GM18517 (cell line): ENCODE measurements around the gene ZNF44.
"Not testable (repeated sequence)": the region's sequence is repeated elsewhere in the genome, so short reads cannot be mapped to it uniquely, and the experiment has no call there.

ENCODE experiments used
- ATAC-seq: cut with Tn5 transposase; IDR thresholded peaks from one replicate; pipeline ENCODE4 v1.9.1; 2021; ENCODE audit warnings: mild to moderate bottlenecking, moderate library complexity; ENCODE audit not compliant: unreplicated experiment

ZNF44 gene

DNA sequence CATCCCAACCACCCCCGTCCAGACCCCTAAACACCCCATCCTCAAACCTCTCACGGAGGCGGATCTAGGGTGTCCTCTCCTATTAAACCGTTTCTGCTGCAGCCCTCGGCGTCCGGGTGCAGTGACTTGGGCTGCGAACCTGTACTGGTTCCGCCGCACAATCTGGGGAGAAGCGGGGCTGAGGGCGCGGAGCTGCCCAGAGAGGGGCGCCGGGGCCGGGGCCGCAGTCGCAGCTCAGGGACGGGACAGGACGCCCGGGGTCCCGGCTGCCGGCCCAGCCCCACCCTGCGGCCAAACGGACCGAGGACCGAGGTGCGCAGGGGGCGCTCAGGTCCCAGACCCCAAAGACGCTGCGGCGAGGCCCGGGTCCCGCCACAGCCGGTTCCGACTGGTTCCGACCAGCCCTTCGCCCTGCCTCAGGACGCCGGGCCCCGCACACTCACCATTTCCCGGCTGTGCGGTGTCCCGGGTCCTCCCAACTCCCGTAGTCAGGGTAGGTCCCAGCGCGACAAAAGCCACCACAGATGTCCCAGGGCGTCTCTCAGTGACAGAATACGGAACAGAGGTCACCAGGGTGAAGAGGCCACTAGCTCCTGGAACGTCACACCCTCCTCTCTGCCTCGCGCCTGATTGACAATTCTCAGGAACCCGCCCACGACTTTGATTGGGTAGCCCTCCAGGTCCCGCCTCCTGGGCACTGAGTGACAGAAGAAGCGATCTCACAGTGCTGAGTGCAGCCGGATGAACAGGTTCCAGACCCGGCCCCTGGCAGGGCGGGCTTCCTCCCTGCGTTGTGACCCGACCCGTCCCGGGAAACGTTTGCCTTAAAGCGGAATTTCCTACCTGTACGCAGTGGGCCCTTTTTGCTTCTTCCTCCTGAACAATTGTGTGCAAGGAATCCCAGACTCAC is at the start of gene ZNF44:
Gene ZNF44 (minus strand): TSS at position 635 of the 910 bp plus-strand sequence. CDS start 189 bp downstream, at position 446.
- ATAC-seq, result peak; percentile 89

DNA sequence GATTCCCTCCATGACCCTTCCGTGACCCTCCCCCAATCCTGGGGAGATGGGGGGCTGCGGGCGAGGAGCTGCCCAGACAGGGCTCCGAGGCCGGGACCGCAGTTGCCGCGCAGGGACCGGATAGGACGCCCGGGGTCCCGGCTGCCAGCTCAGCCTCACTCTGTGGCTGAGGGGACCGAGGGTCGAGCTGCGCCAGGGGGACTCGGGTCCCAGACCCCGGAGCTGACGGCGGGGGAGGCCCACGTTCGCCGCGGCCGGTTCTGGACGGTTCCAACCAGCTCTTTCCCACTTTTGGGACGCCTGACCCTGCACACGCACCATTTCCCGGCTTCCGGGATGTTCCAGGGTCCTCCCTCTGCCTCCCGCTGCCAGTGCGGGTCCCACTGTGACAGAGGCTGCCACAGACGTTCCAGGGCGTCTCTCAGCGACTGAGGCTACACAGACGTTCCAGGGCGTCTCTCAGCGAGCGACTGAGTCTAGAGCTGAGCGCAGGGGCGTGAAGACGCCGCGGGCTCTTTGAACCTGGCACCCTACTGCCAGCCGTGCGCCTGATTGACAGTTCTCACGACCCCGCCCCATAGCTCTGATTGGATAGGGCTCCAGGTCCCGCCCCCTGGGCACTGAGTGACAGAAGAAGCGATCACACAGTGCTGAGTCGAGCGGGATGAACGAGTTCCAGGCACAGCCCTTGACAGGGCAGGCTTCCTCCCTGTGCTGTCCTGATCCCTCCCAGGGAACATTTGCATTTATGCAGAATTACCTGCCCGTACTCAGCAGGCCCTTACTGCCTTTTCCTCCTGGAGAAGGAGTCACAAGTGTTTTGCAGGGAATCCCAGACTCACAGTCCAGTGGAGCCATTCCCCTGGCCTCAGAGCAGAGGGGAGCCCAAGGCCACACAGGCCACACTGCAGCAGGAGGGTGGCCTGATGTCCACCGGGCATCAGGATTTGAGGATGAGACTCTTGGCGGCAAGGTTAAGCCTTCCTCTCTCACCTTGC is 38.8 kb upstream of the ZNF44 start, which contains the start of gene ZNF563:
Gene ZNF563 (minus strand): TSS at position 472 of the 998 bp plus-strand sequence. CDS start 151 bp downstream, at position 321.
- peak; percentile 86 for ATAC-seq

DNA sequence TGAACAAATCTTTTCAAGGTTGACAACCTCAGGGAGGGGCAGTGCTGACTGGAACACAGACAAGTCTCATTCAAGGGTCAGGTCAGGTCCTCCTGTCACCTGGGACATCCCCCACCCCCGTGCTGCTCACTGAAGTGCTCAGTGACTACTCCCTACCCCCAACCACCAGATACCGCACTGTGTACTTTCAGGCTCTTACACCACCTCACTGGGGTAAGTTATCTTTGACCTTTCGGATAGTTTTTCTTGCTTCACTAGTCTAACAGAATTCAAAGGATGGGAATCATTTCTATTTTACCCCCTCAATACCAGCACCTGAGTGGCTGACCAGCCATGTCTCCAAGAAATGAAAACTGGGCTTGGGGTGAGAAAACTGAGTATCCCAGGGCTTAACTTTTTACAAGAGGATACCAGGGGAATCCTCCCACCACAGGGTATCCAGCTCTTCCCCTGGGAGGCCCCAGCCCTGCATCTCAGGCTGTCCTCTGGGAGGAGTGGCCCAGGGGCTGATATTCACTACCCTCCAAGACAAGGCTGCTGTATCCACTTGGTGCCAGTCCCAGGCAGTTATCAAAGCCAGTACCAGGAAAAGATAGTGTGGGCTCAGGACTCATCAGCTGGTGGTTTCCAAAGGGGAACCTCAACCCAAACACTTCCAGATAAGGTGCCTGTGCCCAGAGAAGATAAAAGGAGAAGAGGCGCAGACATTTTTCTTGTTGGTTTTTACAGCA is 36.7 kb upstream of the ZNF44 start:
- ATAC-seq, result no peak

DNA sequence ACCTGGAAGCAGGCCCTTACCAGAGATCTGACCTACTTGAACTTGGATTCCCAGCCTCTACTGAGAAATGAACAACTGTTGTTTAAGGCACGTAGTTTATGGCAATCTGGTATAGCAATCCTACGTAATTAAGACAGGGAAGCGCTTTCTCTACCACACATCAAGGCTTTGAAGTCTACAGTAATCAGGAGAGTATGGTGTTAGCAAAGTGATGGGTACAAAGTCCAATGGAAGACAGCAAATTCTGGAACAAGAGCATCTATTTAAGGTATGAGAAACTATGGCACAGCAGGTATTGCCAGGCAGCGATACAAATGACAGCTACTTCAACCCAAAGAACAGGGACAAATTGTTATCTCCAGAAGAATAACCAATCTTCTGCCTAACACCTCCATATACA is 35.7 kb upstream of the ZNF44 start:
- no peak for ATAC-seq

DNA sequence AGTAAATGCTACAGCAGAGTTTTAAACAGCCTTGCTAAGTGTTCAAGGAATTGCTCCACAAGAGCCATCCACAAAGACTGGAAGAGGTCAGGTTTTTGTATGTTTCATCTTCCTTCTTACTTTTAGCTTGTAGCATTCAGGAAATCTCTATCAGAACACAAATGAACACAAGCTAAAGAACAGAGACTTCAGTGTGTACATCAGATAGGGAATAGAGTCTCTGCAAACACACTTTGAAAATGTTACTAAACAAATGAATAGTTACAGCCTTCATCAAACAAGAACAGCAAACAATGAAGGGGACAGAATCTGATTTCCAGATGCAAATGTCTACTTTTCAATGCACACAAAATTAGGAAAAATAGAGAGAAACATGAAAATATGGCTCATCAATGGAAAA is 31.0 kb upstream of the ZNF44 start:
- no peak for ATAC-seq

DNA sequence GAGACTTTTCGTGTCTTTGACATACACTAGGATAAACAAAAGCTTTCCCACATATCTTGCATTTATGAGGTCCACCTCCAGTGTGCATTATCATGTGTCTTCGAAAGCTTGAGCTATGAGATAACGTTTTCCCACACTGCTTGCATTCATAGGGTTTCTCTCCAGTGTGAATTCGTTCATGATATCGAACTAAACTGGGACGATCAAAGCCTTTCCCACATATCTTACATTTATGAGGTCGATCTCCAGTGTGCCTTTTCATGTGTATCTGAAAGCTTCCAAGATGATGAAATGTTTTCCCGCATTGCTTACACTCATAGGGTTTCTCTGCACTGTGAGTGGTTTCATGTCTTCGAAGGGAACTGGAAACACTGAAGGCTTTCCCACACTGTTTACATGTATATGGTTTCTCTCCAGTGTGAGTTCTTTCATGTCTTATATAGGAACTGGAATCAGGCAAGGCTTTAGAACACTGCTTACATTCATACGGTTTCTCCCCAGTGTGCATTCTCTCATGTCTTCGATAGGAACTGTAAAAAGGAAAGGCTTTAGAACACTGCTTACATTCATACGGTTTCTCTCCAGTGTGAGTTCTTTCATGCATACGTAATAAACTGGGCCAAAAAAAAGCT is 24.2 kb upstream of the ZNF44 start:
- ATAC-seq, result no peak

DNA sequence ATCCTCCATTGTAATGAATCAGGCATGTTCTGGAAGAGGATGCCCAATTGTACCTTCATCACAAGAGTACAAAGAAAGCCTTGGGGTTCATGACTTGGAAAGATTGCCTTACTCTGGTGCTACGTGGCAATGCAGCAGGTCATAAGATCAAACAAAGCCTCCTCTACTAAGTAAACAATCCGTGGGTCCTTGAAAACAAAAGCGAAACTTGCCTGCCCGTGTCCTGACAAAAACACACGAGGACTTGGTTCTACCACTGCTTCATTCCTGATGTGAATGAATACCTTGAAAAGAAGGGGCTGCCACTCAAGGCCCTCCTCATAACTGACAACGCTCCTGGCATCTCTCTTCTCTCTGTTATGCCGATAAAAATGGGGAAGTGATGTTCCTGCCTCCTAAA is 19.9 kb upstream of the ZNF44 start:
- ATAC-seq, result no peak

DNA sequence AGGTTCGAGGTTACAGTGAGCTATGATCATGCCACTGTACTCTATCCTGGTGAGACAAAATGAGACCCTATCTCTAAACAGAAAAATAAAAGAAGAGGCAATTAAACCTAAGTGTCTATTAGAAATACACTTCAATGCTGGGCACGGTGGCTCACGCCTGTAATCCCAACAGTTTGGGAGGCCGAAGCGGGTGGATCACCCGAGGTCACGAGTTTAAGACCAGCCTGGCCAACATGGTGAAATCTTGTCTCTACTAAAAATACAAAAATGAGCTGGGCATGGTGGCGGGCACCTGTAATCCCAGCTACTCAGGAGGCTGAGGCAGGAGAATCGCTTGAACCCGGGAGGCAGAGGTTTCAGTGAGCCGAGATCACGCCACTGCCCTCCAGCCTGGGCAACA is 14.2 kb upstream of the ZNF44 start:
- ATAC-seq, result not testable (repeated sequence)

DNA sequence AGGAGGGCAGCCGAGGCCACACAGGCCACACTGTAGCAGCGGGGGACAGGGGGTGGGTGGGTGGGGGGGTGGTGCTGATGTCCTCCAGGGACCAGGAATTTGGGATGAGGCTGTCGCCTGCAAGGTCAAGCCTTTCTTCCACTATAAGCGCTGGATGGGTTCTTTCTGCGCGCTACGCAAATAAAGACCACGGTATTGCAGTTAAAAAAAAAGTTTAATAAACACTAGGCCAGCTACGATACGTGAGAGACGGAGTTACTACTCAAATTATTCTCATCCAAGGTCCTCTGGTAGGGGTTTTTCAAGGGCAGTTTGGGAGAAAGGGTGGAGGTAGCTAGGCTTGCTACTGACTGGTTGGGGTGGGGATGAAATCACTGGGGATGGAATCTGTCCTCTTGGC is 508 bp upstream of the ZNF44 start:
- ATAC-seq, result no peak

DNA sequence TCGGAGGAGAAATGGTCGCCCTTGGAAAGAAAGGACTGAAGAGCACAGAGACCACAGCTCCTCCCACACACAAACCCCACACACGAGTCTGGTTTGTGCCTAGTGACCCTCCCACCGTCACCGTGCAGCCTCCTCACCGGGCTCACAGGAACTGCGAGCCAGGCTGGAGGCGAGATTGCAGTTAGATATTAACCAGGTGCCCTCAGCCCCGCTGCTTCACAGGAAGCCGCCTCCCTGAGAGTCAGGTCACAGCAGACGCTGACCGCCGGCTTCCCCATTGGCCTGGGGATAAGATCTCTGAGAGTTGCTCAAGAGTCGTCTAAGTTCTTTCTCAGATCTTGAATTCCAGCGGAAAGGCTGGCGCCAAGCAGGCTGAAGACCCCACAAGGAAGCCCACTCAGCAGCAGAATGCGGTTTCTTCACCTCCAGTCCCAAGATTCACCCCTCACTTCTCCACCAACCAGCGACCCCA is 870 bp downstream of the ZNF44 start:
- ATAC-seq, result peak; percentile 48

DNA sequence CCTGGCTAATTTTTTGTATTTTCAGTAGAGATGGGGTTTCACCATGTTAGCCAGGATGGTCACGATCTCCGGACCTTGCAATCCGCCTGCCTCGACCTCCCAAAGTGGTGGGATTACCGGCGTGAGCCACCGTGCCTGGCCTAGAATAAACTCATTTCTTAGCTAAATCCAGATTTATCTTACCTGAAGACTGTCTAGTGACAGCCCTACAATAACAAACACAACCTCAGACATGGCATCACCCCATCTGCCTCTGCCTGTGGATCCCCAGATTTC is 5.0 kb downstream of the ZNF44 start:
- no peak for ATAC-seq

DNA sequence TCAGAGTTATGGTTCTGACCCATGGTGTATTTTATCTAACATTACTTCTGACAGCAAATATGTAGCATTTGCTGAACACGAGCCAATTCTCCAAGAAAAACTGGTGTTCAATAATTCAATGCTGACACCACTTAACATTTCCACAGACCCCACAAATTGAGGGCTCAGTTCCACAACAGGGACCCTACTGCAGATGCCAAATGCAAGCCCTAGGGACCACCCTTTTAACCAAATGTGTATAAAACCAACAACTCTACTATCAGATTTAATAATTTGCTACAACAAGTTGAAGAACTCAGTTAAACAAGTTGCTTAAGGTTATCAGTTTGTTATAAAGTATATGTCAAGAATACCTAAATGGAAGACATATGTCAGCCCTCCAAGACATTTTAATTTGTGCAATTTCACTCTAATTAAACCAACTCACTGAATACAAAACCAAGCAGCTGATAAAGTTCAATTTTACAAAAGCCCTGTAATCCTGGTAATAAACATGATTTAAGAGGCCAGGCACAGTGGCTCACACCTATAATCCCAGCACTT is 6.7 kb downstream of the ZNF44 start:
- no peak for ATAC-seq

DNA sequence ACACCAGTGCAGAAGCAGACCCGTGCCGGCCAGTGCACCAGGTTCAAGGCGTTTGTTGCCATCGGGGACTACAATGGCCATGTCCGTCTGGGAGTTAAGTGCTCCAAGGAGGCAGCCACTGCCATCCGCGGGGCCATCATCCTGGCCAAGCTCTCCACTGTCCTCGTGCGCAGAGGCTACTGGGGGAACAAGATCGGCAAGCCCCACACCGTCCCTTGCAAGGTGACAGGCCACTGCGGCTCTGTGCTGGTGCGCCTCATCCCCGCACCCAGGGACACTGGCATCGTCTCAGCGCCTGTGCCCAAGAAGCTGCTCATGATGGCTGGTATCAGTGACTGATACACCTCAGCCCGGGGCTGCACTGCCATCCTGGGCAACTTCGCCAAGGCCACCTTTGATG is 10.1 kb downstream of the ZNF44 start:
- no peak for ATAC-seq

DNA sequence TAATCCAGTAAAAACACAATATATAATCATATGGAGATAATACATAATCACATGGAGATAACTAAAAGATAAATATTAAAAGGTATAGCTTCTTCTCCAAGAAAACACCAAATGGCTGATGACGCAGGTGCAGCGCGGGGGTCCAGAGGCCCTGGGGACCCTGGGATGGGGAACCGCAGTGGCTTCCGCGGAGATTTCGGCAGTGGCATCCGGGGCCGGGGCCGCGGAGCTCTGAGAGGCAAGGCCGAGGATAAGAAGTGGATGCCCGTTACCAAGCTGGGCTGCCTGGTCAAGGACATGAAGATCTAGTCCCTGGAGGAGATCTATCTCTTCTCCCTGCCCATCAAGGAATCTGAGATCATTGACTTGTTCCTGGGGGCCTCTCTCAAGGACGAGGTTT is 10.5 kb downstream of the ZNF44 start:
- no peak for ATAC-seq

DNA sequence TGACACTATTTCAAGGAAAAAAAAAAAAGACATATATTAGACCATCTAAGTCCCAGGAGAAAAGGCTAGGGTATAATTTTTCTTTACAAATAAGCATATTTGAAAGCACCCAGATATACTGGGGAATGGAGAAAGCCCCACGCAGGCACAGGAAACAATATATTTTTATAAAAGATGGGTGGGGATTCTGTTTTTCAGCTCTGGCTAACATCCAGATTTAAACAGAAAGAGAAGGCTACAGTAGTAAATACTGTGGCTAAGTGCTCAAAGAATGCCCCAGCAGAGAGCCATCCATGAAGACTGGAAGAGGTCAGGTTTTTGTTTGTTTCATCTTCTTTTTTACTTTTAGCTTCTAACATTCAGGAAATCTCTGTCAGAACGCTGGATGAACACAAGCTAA is 16.0 kb downstream of the ZNF44 start:
- no peak for ATAC-seq

DNA sequence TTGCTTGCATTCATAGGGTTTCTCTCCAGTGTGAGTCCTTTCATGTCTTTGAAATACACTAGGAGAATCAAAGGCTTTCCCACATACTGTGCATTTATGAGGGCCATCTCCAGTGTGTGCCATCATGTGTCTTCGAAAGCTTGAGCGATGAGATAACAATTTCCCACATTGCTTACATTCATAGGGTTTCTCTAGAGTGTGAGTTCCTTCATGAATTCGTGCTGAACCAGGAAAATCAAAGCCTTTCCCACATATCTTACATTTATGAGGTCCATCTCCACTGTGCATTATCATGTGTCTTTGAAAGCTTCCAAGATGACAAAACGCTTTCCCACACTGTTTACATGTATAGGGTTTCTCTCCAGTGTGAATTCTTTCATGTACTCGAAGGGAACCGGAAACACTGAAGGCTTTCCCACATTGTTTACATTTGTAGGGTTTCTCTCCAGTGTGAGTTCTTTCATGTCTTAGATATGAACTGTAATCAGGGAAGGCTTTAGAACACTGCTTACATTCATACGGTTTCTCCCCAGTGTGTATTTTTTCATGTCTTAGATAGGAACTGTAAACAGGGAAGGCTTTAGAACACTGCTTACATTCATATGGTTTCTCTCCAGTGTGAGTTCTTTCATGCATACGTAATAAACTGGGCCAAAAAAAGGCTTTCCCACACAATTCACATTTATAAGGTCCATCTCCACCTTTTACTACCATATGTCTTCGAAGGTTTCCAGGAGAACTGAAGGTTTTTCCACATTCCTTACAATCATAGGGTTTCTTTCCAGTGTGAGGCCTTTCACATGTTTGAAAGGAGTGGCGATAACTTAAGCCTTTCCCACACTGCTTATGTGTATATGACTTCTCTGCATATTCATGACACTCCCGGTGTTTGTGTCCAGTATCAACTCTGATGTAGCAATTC is 21.4 kb downstream of the ZNF44 start:
- ATAC-seq, result no peak

DNA sequence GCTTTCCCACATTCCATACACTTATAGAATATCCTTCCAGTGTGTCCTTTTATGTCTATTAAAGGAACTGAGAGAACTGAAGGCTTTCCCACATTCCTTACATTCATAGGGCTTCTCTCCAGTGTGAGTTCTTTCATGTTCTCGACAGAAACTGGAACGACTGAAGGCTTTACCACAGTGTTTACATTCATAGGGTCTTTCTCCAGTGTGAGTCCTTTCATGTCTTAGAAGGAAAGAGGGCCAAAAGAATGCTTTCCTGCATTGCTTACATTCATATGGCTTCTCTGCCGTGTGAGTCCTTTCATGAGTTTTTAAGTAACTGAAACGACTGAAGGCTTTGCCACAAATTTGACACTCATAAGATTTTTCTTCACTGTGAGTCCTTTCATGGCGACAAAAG is 22.3 kb downstream of the ZNF44 start:
- ATAC-seq, result no peak

DNA sequence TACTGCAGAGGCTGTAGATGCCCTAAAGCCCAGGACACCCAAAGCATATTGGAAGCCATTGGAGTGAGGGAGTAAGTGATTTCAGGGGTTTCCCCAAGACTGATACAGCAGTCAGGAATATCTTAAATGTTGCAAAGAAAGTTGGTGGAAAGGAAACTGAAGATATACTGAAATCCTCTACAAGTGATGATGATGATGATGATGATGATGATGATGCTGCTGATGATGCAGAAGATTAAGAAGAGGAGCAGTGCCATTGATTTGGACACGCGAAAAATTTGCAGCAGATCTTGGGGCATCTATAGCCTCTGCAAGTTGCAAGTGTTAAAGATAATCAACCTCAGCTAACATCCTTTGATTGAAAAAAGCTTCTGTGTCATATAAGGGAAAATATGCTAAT is 23.8 kb downstream of the ZNF44 start:
- no peak for ATAC-seq
